ENCODE results near the gene CCDC82.

Gene CCDC82

GRCh38 chr11:96306933-96307775, 82.6 kb downstream of the CCDC82 start:
- DNase-seq (ENCODE audit: low read depth), result peak; percentile 98

- no peak for DNase-seq (ENCODE audit: low read depth)
These were observed 83.1 kb downstream of the CCDC82 start for GRCh38 chr11:96306600-96306932.

GRCh38 chr11:96306071-96306470, 83.6 kb downstream of the CCDC82 start:
- no peak for DNase-seq (ENCODE audit: low read depth)

GRCh38 chr11:96303980-96304379, 85.7 kb downstream of the CCDC82 start:
- no peak for DNase-seq (ENCODE audit: low read depth)

GRCh38 chr11:96303064-96303463, 86.6 kb downstream of the CCDC82 start:
- peak; percentile 32 for DNase-seq (ENCODE audit: low read depth)

All from fibroblast of gingiva (primary cell).